HepG2 (cell line): ENCODE data around the gene WDR5B. TPM values are rescaled to one million over a fixed set of nuclear protein-coding genes. Genes with fewer than 3 reads are reported as not detected.

Experiments
- AGO1 ChIP-seq: fragments of 200-400 bp; formaldehyde crosslinking; IDR thresholded peaks from 2 replicates; pipeline ENCODE4 v1.6.1; 2017; ENCODE audit warnings: mild to moderate bottlenecking, low read depth, low read length, moderate library complexity; ENCODE audit not compliant: poor library complexity, severe bottlenecking
- CC2D1A ChIP-seq: sonication (generic); formaldehyde crosslinking; IDR thresholded peaks from 2 replicates; pipeline ENCODE4 v1.8.1; 2023; ENCODE audit warnings: mild to moderate bottlenecking, missing genetic modification reagents
- DPF2 ChIP-seq: sonication (generic); formaldehyde crosslinking; IDR thresholded peaks from 2 replicates; pipeline ENCODE4 v1.4.0; 2020; ENCODE audit warnings: mild to moderate bottlenecking, low read depth, missing genetic modification reagents, borderline replicate concordance
- DR1 ChIP-seq: sonication (generic); formaldehyde crosslinking; IDR thresholded peaks from 2 replicates; pipeline ENCODE4 v1.8.0; 2021; ENCODE audit warnings: mild to moderate bottlenecking, missing genetic modification reagents, inconsistent platforms
- EHMT2 ChIP-seq: fragments of 200-600 bp; sonication (generic); IDR thresholded peaks from 2 replicates; pipeline ENCODE4 v1.7.0; 2017; ENCODE audit warnings: antibody characterized with exemption, low read depth, low read length, borderline replicate concordance
- FIP1L1 ChIP-seq: fragments of 200-400 bp; formaldehyde crosslinking; IDR thresholded peaks from 2 replicates; pipeline ENCODE4 v1.6.1; 2018; ENCODE audit warnings: low read depth, mild to moderate bottlenecking, low read length, moderate library complexity, borderline replicate concordance; ENCODE audit not compliant: insufficient read depth
- FOXJ3 ChIP-seq: sonication (generic); formaldehyde crosslinking; IDR thresholded peaks from 2 replicates; pipeline ENCODE4 v1.4.0; 2020; ENCODE audit warnings: missing genetic modification reagents, mild to moderate bottlenecking, borderline replicate concordance
- HNF4A ChIP-seq: sonication (generic); formaldehyde crosslinking; IDR thresholded peaks from 2 replicates; pipeline ENCODE4 v1.4.0; 2020; ENCODE audit warnings: missing genetic modification reagents
- HOXA9 ChIP-seq: sonication (generic); formaldehyde crosslinking; IDR thresholded peaks from 2 replicates; pipeline ENCODE4 v1.8.1; 2022; ENCODE audit warnings: missing genetic modification reagents, mild to moderate bottlenecking, moderate library complexity, borderline replicate concordance
- HOXD1 ChIP-seq: sonication (generic); formaldehyde crosslinking; IDR thresholded peaks from 2 replicates; pipeline ENCODE4 v1.5.0; 2020; ENCODE audit warnings: missing genetic modification reagents
- KLF16 ChIP-seq, 2 experiments: sonication (generic) in 1 of 2; formaldehyde crosslinking in 1 of 2; IDR thresholded peaks; 2 replicates each; pipeline versions ENCODE4 v1.6.1 to v1.8.0; 2016 to 2023; ENCODE audit warnings: missing genetic modification reagents in 2 of 2, missing compliant biosample characterization in 1 of 2
- KMT2A ChIP-seq: sonication (generic); formaldehyde crosslinking; IDR thresholded peaks from 2 replicates; pipeline ENCODE4 v1.4.0; 2020; ENCODE audit warnings: missing genetic modification reagents
- NR3C1 ChIP-seq: sonication (generic); formaldehyde crosslinking; IDR thresholded peaks from 2 replicates; pipeline ENCODE4 v1.4.0; 2020; ENCODE audit warnings: missing genetic modification reagents
- RAD21 ChIP-seq: fragments of 450-650 bp; formaldehyde crosslinking; IDR thresholded peaks from 2 replicates; pipeline ENCODE4 v1.5.0; 2020; ENCODE audit warnings: mild to moderate bottlenecking
- REXO4 ChIP-seq: sonication (generic); formaldehyde crosslinking; IDR thresholded peaks from 2 replicates; pipeline ENCODE4 v1.8.0; 2022; ENCODE audit warnings: missing genetic modification reagents, mild to moderate bottlenecking, borderline replicate concordance
- SMARCC2 ChIP-seq: fragments of 450-650 bp; IDR thresholded peaks from 2 replicates; pipeline ENCODE4 v1.6.1; 2017; ENCODE audit warnings: antibody characterized with exemption, mild to moderate bottlenecking
- SOX5 ChIP-seq: IDR thresholded peaks from 2 replicates; pipeline ENCODE4 v1.6.1; 2016; ENCODE audit warnings: borderline replicate concordance
- YEATS4 ChIP-seq: sonication (generic); formaldehyde crosslinking; IDR thresholded peaks from 2 replicates; pipeline ENCODE4 v1.4.0; 2020; ENCODE audit warnings: missing genetic modification reagents, borderline replicate concordance
- ZNF180 ChIP-seq: sonication (generic); formaldehyde crosslinking; IDR thresholded peaks from 2 replicates; pipeline ENCODE4 v1.4.0; 2020; ENCODE audit warnings: low read depth, missing genetic modification reagents, borderline replicate concordance
- ZNF264 ChIP-seq: sonication (generic); formaldehyde crosslinking; IDR thresholded peaks from 2 replicates; pipeline ENCODE4 v1.4.0; 2020; ENCODE audit warnings: missing genetic modification reagents
- ZNF773 ChIP-seq: sonication (generic); formaldehyde crosslinking; IDR thresholded peaks from 2 replicates; pipeline ENCODE4 v1.4.0; 2020; ENCODE audit warnings: missing genetic modification reagents, borderline replicate concordance
- ZSCAN29 ChIP-seq: sonication (generic); formaldehyde crosslinking; conservative IDR thresholded peaks from 2 replicates; pipeline ENCODE4 v1.4.0; 2020; ENCODE audit warnings: mild to moderate bottlenecking, missing genetic modification reagents
- polyA plus RNA-seq, 8 experiments: library from polyadenylated mRNA; depleted of rRNA in 3 of 8; stranded (reverse) in 7 of 8; unstranded in 1 of 8; fragments of >200 nt; fragmentation: Illumina TruSeq in 4 of 8; extraction: Trizol in 4 of 8; gene quantifications; 2 replicates each; pipeline versions ENCODE4 v1.2.1 to v1.2.3, GENCODE V29; 2011 to 2016; ENCODE audit warnings: low read depth in 4 of 8, missing spikeins in 1 of 8, mixed read lengths in 1 of 8; ENCODE audit not compliant: insufficient read depth in 1 of 8
- total RNA-seq, 5 experiments: library from RNA; depleted of rRNA; stranded (reverse); fragments of >200 nt; fragmentation: Illumina TruSeq; extraction: Trizol; gene quantifications; 2 replicates each; pipeline ENCODE4 v1.2.3, GENCODE V29; 2016; ENCODE audit warnings: low read depth in 1 of 5
- TF ChIP-seq, protein P1 (sequence below): sonication (generic); formaldehyde crosslinking; IDR thresholded peaks from 2 replicates; pipeline ENCODE4 v1.9.0; 2021; ENCODE audit warnings: missing genetic modification reagents, mild to moderate bottlenecking, borderline replicate concordance
- TF ChIP-seq, protein P2 (sequence below): sonication (generic); formaldehyde crosslinking; IDR thresholded peaks from 2 replicates; pipeline ENCODE4 v1.5.1; 2020; ENCODE audit warnings: missing genetic modification reagents, mild to moderate bottlenecking, borderline replicate concordance
- TF ChIP-seq, protein P3 (sequence below): sonication (generic); formaldehyde crosslinking; IDR thresholded peaks from 2 replicates; pipeline ENCODE4 v1.4.0; 2020; ENCODE audit warnings: missing genetic modification reagents
- TF ChIP-seq, protein P4 (sequence below): sonication (generic); formaldehyde crosslinking; conservative IDR thresholded peaks from 2 replicates; pipeline ENCODE4 v1.4.0; 2020; ENCODE audit warnings: missing genetic modification reagents

The WDR5B gene
- total and polyA plus RNA-seq, 2 of the 13 experiments (the other 11 are each of a cell fraction or from before 2014, with no cell fraction given) = 2.5 to 3.6 TPM

DNA sequence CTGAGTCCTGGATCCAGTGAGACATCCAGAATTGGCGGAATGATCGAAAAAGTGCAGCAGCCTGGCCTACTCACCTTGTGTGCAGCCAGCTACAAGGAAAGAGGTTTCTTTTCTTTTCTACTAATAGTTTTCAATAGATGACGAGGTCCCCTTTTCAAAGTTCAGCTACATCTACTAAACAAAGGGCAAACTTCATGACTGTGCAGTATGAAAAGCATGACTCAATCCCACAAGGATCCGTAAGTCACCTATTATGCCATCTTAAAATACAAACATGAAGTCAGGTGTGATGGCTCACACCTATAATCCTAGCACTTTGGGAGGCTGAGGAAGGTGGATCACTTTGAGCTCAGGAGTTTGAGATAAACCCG is 49.5 kb downstream of the WDR5B start (continued):
- no peak for TF ChIP-seq CC2D1A (CRISPR knock-in tag)
- no peak for TF ChIP-seq HOXD1 (CRISPR knock-in tag)
- TF ChIP-seq KLF16 (CRISPR knock-in tag; IDR thresholded peaks at IDR 0.05) = no peak
- TF ChIP-seq REXO4 (CRISPR knock-in tag) = no peak
- no peak for TF ChIP-seq ZNF180
- peak; percentile 35; the same call in 1 of the 2 replicates for TF ChIP-seq SOX5 (CRISPR knock-in tag)
- TF ChIP-seq YEATS4 (CRISPR knock-in tag) = no peak
- TF ChIP-seq ZNF264 (CRISPR knock-in tag) = no peak
- TF ChIP-seq RAD21 (CRISPR knock-in tag) = no peak
- no peak for TF ChIP-seq FIP1L1
- TF ChIP-seq, protein P1, sequence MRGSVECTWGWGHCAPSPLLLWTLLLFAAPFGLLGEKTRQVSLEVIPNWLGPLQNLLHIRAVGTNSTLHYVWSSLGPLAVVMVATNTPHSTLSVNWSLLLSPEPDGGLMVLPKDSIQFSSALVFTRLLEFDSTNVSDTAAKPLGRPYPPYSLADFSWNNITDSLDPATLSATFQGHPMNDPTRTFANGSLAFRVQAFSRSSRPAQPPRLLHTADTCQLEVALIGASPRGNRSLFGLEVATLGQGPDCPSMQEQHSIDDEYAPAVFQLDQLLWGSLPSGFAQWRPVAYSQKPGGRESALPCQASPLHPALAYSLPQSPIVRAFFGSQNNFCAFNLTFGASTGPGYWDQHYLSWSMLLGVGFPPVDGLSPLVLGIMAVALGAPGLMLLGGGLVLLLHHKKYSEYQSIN (CRISPR knock-in tag) = no peak
- no peak for TF ChIP-seq ZNF773 (CRISPR knock-in tag)
- TF ChIP-seq ZSCAN29 (CRISPR knock-in tag) = no peak
- no peak for TF ChIP-seq FOXJ3 (CRISPR knock-in tag)
- no peak for TF ChIP-seq KMT2A (CRISPR knock-in tag)
- TF ChIP-seq DPF2 = no peak
- TF ChIP-seq AGO1 = no peak
- TF ChIP-seq HNF4A (CRISPR knock-in tag) = peak; percentile 46; the same call in 1 of the 2 replicates
- TF ChIP-seq, protein P2, sequence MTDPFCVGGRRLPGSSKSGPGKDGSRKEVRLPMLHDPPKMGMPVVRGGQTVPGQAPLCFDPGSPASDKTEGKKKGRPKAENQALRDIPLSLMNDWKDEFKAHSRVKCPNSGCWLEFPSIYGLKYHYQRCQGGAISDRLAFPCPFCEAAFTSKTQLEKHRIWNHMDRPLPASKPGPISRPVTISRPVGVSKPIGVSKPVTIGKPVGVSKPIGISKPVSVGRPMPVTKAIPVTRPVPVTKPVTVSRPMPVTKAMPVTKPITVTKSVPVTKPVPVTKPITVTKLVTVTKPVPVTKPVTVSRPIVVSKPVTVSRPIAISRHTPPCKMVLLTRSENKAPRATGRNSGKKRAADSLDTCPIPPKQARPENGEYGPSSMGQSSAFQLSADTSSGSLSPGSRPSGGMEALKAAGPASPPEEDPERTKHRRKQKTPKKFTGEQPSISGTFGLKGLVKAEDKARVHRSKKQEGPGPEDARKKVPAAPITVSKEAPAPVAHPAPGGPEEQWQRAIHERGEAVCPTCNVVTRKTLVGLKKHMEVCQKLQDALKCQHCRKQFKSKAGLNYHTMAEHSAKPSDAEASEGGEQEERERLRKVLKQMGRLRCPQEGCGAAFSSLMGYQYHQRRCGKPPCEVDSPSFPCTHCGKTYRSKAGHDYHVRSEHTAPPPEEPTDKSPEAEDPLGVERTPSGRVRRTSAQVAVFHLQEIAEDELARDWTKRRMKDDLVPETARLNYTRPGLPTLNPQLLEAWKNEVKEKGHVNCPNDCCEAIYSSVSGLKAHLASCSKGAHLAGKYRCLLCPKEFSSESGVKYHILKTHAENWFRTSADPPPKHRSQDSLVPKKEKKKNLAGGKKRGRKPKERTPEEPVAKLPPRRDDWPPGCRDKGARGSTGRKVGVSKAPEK = no peak
- TF ChIP-seq DR1 (CRISPR knock-in tag) = no peak
- TF ChIP-seq SMARCC2 = no peak
- no peak for TF ChIP-seq HOXA9 (CRISPR knock-in tag)
- TF ChIP-seq, protein P3, sequence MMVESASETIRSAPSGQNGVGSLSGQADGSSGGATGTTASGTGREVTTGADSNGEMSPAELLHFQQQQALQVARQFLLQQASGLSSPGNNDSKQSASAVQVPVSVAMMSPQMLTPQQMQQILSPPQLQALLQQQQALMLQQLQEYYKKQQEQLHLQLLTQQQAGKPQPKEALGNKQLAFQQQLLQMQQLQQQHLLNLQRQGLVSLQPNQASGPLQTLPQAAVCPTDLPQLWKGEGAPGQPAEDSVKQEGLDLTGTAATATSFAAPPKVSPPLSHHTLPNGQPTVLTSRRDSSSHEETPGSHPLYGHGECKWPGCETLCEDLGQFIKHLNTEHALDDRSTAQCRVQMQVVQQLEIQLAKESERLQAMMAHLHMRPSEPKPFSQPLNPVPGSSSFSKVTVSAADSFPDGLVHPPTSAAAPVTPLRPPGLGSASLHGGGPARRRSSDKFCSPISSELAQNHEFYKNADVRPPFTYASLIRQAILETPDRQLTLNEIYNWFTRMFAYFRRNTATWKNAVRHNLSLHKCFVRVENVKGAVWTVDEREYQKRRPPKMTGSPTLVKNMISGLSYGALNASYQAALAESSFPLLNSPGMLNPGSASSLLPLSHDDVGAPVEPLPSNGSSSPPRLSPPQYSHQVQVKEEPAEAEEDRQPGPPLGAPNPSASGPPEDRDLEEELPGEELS (CRISPR knock-in tag) = no peak
- TF ChIP-seq, protein P4, sequence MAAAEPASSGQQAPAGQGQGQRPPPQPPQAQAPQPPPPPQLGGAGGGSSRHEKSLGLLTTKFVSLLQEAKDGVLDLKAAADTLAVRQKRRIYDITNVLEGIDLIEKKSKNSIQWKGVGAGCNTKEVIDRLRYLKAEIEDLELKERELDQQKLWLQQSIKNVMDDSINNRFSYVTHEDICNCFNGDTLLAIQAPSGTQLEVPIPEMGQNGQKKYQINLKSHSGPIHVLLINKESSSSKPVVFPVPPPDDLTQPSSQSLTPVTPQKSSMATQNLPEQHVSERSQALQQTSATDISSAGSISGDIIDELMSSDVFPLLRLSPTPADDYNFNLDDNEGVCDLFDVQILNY = no peak
- no peak for TF ChIP-seq NR3C1
- TF ChIP-seq EHMT2 = no peak
